Measurements from ENCODE around the gene CLCN1. TPM values are rescaled to one million over a fixed set of nuclear protein-coding genes. Genes with fewer than 3 reads are reported as not detected.

Gene CLCN1
- total and polyA plus RNA-seq, 2 donors (not counting 3 experiments of a cell fraction or from before 2014, with no cell fraction given): not detected

DNA sequence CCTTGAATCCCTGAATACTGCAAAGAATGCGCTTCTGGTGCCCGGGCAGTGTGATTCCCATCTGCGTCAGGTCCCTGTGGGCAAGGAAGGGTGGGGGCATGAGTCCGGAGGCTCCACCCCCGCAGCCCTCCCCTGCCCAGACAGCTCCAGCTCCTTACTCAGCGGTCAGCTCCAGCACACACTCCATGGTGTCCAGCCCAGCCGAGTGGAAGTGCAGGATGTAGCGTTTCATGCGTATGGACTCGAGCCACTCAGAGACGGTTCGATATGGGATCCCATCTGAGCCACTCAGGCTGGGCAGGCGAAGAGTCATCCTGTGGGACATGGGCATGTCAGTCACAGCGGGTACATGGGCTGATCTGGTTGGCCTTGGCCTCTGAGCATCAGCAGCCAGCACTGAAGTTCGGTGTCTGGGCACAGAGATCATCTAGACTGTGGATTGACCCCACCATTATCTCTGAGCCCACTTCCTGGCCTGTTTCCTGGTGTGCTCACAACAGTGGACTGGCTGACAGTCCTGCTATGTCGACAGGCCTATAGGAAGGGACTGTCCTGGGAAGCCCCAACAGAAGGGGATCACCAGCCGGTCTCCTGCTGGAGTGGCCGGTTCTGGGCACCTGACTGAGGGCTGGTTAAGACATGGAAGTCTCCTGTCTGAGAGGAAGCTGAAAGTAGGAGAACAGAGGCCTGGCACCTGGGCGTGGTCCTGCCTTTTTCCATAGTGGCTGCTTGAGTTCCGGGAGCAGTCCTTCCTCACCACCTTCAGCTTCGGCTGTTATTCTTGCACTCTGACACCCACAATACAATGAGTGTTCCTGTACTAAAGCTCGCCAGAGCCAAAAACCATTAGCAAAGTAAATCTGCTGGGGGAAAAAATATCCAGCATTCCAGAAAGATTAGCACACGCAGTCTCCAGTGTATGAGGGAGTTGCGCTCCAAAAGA, 75.8 kb downstream of the CLCN1 start:
- Histone ChIP-seq H3K36me3 (ENCODE audit: control insufficient read depth in 2 of 2, extremely low read depth in 1 of 2, insufficient read depth in 2 of 2, low read length in 2 of 2) (peaks cover 19 to 39% of the 10 kb centered on the region in 2 experiments), H3K4me2 (ENCODE audit: insufficient read depth, low read length) (peak overlapping the region; percentile 3), H3K9ac (replicated peaks; ENCODE audit: extremely low read depth, insufficient read depth, low read length) (peak overlapping the region; percentile 40), H3K27ac (ENCODE audit: insufficient read depth, low read depth, low read length) (peak overlapping the region; percentile 88), H4K20me1 (replicated peaks; ENCODE audit: control insufficient read depth, extremely low read depth, insufficient read depth, low read length) (no peaks in the 10 kb centered on the region), H3K79me2 (ENCODE audit: control insufficient read depth, insufficient read depth, low read length) (peaks cover 28% of the 10 kb centered on the region), H3K27me3 (ENCODE audit: control insufficient read depth in 2 of 2, insufficient read depth in 2 of 2, low read length in 2 of 2) (no peaks in the 10 kb centered on the region), H3K9me1 (replicated peaks; ENCODE audit: control insufficient read depth, extremely low read depth, insufficient read depth, low read length) (no peaks in the 10 kb centered on the region), H3K9me3 (replicated peaks; ENCODE audit: control insufficient read depth, insufficient read depth, low read length) (no peaks in the 10 kb centered on the region), H2AFZ (ENCODE audit: low read depth, low read length) (no peak overlapping the region), H3K4me1 (ENCODE audit: control insufficient read depth, extremely low read depth, insufficient read depth, low read length) (peaks cover 79% of the 10 kb centered on the region), H3K4me3 (replicated peaks in 1 of 3; ENCODE audit: insufficient read depth in 1 of 3, low read depth in 1 of 3, low read length in 3 of 3) (no peak overlapping the region)
- peak; percentile 92 for FAIRE-seq
- TF ChIP-seq POLR2A (IDR thresholded peaks at IDR 0.05; ENCODE audit: low read depth, low read length) (peak; percentile 58), GATA2 (IDR thresholded peaks at IDR 0.05; ENCODE audit: insufficient read depth, insufficient read length, low read depth, low read length) (peak; percentile 77), JUN (IDR thresholded peaks at IDR 0.05; ENCODE audit: borderline replicate concordance, insufficient read depth, insufficient read length, low read depth) (peak; percentile 21), FOS (IDR thresholded peaks at IDR 0.05; ENCODE audit: borderline replicate concordance, insufficient read depth, low read length) (no peak), POLR2AphosphoS5 (IDR thresholded peaks at IDR 0.05; ENCODE audit: insufficient read depth, low read depth, low read length) (no peak)
- BruUV-seq (replicated peaks): no TSS peak
- DNase-seq (ENCODE audit: low read depth, low spot score): peak; percentile 84
- CTCF ChIA-PET: interaction anchor here (0.8 to 4.5 kb wide), 15 partner anchors 7 to 151 kb away, joined by 3 to 24 read pairs (median 7); partner anchors contain the start of gene EPHA1
- dilution Hi-C loops (cut with MboI; ENCODE audit: extremely low pct_ligation_motif_present, low sequenced_read_pairs) (loop anchor here (25.0 kb wide), 1 partner anchor 121 kb away; no protein-coding TSS in a partner anchor), intact Hi-C loops (cut with micrococcal nuclease) (loop anchor here (1.0 to 5.0 kb wide), 4 partner anchors 8 to 584 kb away; partner anchors contain the start of gene CASP2)
- POLR2A ChIA-PET: interaction anchor here (1.8 to 2.9 kb wide), 3 partner anchors 10 to 108 kb away, joined by 7 to 17 read pairs (median 12); no protein-coding TSS in a partner anchor
